ENCODE measurements around the gene ACVR1B.
A peak's percentile ranks its signal among the peaks of the same experiment; 100 is the strongest.

Gene ACVR1B

DNA sequence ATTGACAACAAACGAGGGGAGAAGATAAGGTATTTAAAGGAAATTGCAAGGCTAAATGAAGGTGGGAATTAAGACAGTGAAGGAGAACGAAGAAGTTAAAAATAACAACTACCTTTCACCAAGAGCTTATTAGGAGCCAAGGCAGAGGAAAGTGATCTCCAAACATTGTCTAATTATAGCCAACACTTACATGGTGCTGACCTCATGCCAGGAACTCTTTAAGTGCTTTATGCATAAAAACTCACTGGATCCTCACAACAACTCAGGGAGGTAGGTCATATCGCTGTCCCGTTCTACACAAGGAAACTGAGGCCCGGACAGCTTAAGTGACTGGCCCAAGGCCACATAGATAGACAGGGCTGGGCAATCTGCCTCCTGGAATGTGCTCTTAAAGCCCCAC is 74.8 kb downstream of the ACVR1B start:
- no peak for DNase-seq

DNA sequence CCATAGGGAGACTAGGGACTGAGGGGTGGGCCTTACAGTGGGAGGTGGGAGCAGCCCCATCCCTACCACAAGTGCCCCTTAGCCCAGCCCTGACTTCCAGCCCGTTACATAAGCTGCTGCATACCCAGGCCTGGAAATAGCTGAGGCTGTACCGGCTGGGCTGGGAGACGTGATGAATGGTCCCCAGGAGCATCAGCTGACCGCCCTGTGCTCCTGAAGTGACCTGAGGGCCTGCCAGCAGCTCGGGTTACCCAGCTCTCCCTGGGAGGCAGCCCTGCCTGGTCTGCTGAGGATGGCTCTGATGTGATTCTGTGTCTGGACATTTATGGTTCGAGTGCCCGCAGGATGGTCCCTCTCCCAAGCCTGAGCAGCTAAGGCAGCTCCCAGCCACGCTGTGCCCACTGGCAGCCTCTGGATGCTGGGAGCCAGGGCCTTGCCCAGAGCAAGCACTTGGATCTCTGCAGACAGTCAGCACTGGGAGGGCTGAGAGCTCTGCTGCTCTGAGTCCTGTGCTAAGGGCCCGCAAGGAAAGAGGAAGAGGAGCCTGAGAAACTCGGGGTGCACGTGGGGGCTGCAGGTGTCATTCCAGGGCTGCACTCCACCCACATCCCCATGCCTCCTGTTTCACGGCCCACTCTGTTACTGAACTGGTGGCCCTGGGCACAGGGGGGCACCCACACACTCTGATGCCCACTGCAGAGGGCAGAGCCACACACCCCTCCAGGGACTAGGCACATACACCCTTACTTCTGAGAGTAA is 75.8 kb downstream of the ACVR1B start:
- DNase-seq, result no peak

DNA sequence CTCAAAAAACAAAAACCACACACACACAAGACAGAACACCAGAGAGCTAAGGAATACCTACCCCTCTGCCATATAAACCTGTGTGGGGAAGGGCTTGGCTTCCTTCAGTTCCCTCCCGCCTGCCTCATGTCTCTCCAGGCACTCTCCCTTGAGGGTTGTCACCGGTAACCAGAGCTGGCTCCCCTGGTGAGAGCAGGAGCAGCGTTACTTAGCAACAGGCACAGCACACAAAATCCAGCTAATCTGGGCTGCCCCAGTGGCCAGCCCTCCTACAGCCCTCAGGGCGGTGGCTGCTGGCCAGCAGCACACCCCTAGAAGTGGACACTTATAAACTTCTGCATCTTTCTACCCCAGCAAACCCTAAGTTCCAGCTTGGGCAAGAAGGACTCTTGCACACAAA is 78.2 kb downstream of the ACVR1B start:
- DNase-seq, result no peak

DNA sequence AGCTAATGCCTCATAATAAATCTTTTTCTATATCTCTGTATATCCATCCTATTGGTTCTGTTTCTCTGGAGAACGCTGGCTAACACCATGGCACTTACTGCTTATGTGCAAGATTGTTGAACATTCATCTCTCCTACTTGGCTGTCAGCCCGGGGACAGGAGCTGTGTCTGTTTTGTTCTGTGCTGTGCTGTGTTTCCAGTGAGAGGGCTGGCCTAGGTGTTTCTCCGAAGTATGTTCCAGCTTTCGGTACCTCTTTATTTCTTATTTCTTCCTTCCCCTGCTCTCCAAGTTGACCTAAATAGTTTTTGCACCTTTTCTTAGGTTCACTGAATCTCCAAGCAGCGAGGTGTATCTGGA is 80.9 kb downstream of the ACVR1B start:
- no peak for DNase-seq

DNA sequence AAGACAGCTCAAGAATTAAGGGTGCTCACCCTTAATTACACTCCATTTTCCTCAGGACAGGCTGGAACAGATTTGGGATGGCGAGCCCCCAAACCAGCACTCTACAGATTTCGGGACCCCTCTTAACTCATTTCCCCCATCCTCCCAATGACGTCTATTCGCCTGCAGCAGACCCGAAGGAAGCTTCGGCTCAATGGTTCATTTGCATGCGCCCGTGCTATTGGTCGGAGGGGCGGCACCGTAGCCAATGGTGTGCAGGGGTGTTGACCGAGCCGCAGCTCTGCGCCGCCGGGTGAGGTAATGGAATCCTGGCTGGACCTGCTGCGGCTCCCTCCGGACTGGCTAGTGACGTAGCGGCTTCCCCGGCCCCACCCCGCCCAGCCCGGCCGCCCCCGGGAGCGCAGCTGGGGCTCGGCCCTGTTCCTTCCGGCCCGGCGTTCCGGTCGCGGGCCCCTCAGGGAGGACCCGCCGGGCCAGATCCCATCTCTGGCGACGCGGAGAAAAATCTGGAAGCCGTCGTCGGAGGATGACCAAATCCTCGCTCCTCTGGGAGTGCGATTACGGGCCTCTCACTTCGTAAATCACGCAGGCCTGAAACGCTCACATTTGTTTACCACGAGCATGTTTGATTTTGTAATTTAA is 81.4 kb downstream of the ACVR1B start:
- DNase-seq, result peak; percentile 87

DNA sequence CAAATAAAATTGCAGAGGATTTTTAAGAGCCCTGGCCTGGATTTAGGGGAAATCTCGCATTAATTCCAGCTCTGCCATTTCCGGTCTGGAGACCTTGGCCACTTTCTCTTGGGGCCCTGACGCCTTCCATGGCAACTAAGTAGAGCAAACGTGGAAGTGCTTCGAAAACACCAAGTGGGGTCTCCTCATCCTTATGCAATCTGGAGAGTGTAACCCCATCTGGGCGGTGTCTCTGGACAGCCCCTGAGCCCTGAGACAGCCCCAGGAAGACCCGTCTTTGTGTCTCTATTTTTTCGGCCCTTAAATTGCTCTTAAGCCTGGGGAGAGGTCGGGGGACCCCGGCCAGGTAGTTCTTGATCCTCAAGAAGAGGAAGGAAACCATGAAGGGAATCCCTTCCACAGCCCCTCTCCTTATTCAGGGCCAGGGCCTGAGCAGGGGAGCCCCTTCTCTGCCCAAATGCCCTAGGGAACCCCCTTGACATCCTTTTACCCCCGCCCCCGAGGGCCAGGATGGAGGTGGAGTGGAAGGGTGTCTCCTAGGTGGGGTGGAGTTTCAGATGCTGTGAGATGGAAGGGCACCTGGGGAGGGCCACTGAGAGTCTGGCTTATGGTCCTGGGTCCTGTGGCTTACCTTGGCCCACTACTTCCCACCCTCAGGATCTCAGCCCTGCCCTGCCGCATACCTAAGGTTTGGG is 82.1 kb downstream of the ACVR1B start:
- no peak for DNase-seq

DNA sequence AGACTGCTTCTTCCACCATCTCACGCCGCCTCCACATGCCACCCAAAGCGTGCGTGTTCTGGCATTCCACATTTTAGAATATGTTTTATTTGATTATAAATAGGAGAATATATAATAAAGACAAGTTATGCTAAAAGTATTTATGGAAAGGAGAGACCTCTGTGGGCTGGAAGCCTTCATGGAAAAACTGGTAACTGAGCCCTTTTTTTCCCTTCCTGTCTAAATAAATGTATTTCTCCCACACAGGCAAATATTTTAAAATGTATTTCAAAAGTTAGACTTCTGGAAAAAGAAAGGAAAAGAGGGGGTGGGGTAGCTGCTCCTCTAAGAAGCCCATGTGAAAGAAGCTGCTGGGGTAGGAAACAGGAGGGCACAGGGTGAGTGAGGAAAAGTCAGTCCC is 83.7 kb downstream of the ACVR1B start:
- DNase-seq, result no peak

DNA sequence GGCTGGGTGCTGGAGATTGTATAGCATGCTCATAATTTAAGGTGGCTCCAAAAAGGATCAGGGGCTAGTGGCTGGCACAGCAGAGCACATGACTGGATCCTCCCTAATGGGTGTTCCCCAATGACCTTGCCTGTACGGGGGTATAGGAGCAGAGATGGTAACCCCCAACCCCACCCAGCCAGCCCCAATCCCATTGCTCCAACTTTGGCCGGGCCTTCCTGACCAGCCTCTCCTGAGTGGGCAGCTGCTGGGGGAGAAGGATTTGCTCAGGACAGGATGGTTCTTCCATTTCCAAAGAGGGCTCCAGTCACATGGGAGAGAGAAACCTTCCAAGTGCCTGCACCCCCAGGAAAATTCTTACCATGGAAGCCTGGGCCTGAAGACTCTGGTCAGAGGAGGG is 84.4 kb downstream of the ACVR1B start:
- no peak for DNase-seq

DNA sequence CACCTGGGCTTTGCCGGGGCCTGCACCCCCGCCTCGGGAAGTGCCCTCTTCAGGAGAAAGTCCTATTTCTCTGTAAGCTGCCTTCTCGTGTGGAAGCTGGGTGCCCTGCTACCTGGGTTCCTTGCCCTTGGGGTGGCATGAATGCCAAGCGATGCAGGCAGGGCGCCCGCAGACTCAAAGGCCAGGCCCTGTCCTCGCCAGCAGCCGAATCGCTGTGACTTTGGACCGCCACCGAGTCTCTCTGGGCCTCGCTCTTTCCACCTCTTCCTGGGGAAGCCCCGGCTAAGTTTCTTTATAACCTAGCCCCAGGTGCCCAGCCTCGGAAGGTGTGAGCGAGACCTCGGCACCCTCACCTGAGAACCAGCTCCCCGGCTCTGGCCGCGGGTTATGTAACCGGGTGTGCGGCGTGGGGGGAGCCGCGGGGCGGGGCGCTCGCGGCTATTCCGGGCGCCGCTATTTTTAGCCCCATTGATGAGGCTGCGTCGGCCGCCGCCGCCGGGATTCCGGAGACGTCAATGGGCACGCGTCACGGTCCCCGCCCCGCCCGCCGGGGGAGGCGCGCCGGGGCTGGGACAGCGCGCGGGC is 85.2 kb downstream of the ACVR1B start:
- peak; percentile 86 for DNase-seq

DNA sequence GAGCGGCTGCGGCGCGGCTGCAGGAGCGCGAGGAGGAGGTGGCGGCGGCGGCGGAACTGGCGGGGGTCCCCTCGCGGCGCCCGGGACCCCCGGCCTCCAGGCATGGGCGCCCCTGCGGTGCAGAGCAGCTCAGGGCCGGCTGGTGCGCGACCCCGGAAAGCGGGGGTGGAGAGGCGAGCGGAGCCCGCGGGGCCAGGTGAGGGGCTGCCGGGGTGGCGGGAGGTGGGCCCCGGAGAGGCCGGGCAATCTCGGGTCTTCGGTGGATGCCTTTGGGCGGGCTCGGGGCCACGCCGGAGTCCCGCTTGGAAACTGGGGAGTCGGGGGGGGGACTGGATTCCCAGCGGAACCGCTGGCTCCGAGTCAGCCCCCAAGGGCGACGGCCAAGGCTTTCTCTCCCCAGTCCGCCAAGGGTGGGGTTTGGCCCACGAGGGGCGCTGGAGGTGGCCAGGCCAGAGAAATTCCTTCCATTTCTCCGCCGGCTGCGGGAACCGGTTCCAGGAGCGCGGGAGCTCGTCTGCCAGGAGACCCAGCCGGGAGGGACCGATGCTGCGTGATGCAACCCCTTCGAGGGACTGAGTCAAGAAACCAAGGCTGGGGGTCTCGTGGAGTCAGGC is 85.9 kb downstream of the ACVR1B start:
- no peak for DNase-seq

DNA sequence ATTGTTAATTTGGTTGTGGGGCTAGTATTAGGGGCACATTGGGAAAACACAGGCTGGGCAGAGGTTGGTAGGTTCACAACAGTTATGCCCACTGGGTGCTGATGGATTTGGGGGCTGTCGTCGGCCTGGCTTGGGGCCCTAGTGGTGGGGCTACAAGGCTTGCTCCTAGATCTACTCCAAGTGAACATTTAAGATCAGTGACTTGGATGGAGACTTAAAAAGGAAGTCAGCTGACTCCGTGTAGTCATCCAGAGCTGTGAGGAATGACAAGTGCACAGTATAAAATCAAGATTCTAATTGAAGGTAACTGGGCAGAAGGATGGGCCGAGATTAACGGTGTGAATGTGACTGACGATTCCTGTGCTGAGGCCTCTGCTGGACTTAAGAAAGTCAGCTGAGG is 86.9 kb downstream of the ACVR1B start:
- no peak for DNase-seq

DNA sequence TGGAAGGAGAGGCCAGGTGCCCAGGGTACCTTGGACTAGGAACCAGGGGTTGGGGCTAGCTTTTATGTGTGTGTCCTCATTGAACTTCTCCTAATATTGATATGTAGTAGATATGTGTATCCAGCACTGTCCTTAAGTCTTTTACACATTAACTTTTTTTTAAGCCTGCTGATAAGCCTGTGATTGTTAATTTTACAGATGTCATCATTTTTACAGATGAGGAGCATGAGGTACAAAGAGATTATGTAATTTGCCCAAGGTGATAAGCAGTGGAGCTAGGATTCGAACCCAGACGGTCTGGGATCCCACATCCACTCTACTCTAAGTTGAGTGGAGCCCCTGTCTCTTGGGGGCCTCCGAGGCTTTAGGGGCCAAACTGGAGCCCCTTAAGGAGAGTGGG is 89.5 kb downstream of the ACVR1B start:
- no peak for DNase-seq

DNA sequence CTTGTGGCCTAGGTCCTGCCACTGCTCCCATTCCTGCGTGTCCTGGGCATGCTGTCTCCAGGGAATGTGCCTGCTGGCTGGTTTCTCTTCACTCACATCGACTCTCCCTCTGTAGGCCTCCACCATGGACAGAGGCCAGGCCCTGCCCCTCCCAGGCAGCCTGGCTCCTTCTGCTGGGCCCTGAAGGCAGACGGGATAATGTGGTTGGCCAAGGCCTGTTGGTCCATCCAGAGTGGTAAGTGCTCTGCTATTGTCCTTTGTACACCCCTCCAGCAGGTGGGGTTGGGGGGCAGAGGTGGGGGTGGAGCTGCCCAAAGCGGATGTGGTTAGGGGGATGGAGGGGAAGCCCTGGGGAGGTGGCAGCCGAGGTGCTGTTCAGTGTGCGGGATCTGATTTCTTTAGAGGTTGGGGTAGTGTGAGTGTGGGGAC is 90.2 kb downstream of the ACVR1B start:
- no peak for DNase-seq

DNA sequence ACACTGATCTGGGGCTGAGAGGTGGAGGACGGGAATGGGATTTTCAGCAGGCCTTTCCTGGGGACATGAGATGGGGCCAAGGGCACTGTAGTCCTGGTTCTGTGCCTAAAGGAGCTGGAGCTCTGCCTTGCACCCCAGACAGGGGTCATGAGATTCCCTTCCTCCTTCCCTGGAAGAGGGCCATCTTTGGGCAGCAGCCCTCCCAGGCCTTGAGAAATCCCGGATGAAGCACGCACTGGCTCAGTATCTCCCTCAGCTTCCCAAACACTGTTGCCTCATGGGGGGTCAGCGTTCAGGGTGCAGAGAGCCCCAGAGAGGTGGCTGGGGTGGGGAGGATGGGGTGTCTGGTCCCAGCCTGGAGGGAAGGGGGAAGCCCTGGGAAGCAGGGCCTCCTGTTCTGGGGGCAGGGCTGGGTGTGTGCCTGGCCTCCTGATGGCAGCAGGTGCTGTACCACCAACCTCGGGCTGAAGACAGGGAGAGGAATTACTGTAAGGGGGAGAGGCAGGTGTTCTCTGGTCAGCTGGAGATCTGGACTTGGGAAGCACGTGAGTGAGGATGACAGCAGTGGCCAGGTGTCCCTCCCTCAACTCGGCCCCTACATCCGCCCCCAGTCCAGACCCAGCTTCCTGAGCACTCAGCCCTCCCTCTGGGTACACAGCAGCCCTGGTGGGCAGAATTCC is 91.3 kb downstream of the ACVR1B start:
- no peak for DNase-seq

DNA sequence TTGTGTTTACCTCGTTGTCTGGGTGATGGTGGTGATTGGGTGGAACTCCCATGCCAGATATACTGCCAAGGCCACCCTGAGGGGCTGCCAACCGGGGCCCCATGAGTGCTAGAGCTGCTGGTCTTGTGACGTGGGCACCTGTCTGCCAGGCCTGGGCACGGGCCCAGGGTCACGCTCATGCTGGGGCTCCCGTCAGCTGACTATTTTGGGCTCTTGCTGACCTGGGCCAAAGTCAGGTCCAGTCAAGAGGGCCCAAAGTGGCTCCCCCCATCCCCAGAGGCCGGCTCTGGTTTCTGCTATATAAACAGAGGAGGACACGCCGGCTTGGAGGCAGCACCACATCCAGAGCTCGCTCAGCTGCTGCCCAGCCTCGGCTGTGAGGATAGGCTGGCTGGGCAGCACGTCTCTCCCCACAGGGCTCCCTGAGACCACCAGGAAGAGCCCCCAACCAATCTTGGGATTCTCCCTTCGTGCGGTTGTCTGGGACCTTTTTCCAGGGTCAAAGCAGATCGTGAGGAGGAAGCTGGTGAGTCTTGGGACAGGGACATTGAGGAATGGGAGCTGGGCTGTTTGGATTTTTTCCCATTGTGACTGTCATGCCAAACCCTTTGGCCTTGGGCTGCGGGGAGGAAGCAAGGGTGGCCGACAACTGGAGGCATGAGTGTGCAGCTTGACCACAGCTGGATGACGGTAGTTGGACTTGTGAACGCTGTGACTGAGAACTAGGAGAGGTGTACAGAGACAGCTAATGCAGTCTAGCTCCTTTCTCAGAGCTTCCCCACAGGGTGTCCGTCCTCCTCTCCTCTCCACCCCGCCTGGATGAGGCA is 92.1 kb downstream of the ACVR1B start:
- DNase-seq, result no peak

DNA sequence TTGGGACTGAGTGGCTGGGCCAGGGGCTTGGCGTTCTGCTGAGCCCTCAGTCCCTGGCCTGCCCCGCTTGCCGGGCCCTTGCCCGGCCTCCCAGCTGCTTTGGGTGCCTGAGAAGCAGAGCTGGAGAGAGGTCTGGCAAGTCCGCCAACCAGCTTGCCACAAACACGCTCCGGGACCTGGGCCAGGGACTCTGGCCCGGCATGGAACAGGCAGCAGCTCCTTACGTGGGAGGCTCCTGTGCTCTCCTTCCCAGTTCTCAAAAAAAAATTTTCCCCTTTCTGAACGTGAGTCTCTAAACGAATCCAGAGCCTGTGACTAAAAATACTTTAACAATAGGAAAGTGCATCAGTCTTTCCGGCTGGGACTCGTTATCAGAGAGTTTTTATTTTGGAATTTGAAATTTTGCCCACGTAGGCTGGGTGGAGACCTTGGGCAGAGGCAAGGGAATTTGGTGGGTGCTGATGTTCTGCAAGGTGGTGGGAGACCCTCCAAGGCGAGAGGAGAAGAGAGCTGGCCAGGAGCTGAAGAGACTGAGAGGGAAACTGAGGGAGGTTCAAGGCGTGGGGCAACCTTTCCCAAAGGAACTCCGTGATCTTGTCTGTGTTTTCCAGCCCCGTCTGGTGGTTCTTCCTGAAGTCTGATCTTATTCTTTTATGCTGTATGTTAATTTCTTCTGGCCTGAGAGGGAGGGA is 92.9 kb downstream of the ACVR1B start:
- no peak for DNase-seq

DNA sequence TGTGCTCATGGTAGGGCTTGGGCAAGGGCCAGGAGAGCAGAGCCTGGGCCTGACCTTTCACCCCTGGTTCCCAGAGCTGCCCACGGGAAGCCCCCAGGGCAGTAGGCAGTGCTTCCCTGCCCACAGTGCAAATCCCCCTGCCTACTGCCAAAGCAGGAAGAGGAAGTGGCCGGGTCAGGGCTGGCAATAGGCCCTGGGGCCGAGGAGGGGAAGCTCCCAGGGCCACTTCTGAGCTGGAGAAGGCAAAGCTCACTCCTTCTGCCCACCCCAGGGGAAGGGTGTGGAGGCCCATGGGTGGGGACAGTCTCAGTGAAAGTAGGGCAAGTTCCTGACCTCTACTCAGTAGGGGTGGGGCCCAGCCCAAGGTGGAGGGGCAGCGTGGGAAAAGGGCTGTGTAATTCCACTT is 94.3 kb downstream of the ACVR1B start:
- no peak for DNase-seq

Measured in T-helper 9 cell (primary cell).